Measurements from ENCODE around the gene MAPK8IP2. TPM values are rescaled to one million over a fixed set of nuclear protein-coding genes. Genes with fewer than 3 reads are reported as not detected.

The MAPK8IP2 gene
- total and polyA plus RNA-seq, 10 donors: 0.22 to 2.7 (median 0.73) TPM

DNA sequence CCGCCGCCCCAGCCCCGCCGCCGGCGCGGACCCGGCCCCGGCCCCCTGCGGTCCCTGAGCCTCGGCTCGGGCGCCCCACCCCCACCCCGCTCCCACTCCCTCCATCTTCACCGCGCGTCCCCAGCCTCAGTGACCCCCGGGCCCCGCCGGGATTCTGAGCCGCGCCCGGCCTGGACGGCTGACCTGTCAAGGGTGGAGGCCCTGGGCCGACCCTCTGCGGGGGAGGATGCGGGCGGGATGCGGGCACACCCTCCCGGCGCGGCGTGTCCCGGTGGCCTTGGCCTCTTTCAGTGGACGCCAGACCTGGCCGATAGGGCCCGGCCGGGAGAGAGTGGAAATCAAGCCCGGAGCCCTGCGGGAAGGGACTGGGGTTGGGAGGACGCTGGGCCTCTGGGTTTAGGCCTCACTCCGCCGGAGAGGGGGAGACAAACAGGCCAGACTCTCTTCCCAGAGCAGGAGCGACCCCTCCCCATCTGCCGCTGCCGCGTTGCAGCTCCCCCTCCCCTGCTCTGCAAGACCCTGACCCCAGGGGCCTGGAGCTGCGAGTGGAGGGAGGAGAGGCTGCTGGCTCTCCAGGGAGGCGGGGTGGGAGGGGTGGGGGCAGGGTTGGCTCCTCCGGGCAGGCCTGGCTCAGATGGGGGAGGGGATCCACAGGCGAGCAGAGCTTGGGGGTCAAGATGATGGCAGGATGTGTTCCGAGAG lies 525 bp downstream of the MAPK8IP2 start:
- H3K27me3 ChIP-seq (replicated peaks in 1 of 7): peaks cover 5 to 81% (median 51%) of the 10 kb centered on the region in 7 donors
- peak overlapping the region in 6 of 8 donors; percentile 6 to 71 (median 50) for H3K4me3 ChIP-seq
- H3K36me3 ChIP-seq: peaks cover 0 to 5% (median 0%) of the 10 kb centered on the region in 6 donors
- TF ChIP-seq, protein P1, sequence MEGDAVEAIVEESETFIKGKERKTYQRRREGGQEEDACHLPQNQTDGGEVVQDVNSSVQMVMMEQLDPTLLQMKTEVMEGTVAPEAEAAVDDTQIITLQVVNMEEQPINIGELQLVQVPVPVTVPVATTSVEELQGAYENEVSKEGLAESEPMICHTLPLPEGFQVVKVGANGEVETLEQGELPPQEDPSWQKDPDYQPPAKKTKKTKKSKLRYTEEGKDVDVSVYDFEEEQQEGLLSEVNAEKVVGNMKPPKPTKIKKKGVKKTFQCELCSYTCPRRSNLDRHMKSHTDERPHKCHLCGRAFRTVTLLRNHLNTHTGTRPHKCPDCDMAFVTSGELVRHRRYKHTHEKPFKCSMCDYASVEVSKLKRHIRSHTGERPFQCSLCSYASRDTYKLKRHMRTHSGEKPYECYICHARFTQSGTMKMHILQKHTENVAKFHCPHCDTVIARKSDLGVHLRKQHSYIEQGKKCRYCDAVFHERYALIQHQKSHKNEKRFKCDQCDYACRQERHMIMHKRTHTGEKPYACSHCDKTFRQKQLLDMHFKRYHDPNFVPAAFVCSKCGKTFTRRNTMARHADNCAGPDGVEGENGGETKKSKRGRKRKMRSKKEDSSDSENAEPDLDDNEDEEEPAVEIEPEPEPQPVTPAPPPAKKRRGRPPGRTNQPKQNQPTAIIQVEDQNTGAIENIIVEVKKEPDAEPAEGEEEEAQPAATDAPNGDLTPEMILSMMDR (IDR thresholded peaks at IDR 0.05 in 8 of 11, conservative IDR thresholded peaks at IDR 0.05 in 3 of 11): no peak
- TF ChIP-seq POLR2AphosphoS5 (IDR thresholded peaks at IDR 0.05): peak in 2 of 3 donors; percentile 20 to 71
- TF ChIP-seq POLR2A (IDR thresholded peaks at IDR 0.05): no peak
- H3K27ac ChIP-seq: no peak overlapping the region
- peaks cover 0 to 30% (median 16%) of the 10 kb centered on the region in 6 donors for H3K4me1 ChIP-seq
- peak; percentile 75 for DNase-seq
- 12 to 21% (median 14%) methylated on average over 18 to 52 of the region's 52 CpGs for WGBS, 5 donors
- intact Hi-C loops (cut with DNase I; ENCODE audit: low total_unique reads): no loop called here
- H3K9me3 ChIP-seq: no peaks in the 10 kb centered on the region

DNA sequence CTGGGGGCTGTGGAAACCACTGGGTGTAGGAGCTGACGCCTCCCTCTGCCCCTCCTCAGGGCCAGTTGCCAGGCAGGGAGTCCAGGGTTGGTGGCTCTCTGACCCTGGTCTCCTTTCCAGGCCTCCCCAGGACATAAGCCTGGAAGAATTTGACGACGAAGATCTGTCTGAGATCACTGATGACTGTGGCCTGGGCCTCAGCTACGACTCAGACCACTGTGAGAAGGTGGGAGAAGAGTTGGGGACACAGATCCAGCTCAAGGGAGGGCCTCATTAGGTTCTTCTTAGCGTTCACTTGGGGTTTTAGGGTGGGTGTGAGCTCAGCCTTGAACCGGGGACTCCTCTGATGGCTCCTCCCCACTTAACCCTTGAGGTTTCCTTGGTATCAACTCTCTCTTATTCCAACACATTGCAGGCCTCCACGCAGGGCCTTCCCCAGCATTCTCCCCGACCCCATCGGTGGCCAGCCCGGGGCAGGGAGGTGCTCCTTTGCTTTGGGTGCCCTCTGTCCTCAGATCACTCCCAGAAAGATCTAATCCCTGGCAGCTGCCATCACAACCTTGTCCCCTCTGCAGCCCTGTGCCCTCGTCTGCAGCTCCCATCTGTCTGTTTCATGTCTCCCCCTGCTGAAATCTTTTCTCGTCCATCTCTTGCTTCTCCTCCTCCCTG lies 1.2 kb downstream of the MAPK8IP2 start:
- no peaks in the 10 kb centered on the region for H3K9me3 ChIP-seq
- no peak overlapping the region for H3K27ac ChIP-seq
- H3K36me3 ChIP-seq: peaks cover 0 to 5% (median 0%) of the 10 kb centered on the region in 6 donors
- WGBS, 5 donors: 49 to 64% (median 54%) methylated on average over 11 to 12 of the region's 12 CpGs
- TF ChIP-seq POLR2AphosphoS5 (IDR thresholded peaks at IDR 0.05) (no peak), POLR2A (IDR thresholded peaks at IDR 0.05) (no peak)
- TF ChIP-seq, protein P1 (IDR thresholded peaks at IDR 0.05 in 8 of 11, conservative IDR thresholded peaks at IDR 0.05 in 3 of 11): no peak
- peaks cover 5 to 88% (median 51%) of the 10 kb centered on the region in 7 donors for H3K27me3 ChIP-seq (replicated peaks in 1 of 7)
- peaks cover 0 to 30% (median 16%) of the 10 kb centered on the region in 6 donors for H3K4me1 ChIP-seq
- peak overlapping the region in 1 of 8 donors; percentile 71 for H3K4me3 ChIP-seq
- no peak for DNase-seq
- intact Hi-C loops (cut with DNase I; ENCODE audit: low total_unique reads): no loop called here

DNA sequence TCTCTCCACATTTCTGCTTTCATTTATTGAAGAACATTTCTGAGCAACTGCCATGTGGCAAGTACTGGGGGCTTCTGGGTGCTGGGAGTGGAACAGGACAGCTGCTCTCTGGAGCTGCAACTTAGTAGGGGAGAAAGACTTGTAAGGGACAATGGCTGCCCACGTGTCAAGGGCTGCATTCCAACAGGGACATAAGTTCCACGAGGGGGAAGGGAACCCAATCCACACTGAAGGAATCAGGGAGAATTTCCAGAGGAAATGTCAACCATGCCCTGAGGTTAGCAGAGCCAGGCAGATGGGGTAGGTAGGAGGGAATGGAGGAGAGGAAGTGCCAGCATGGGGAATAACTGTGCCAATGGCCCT lies 1.7 kb downstream of the MAPK8IP2 start:
- Histone ChIP-seq H3K4me3 (no peak overlapping the region), H3K9me3 (no peaks in the 10 kb centered on the region), H3K36me3 (peaks cover 0 to under 1% (median 0%) of the 10 kb centered on the region in 6 donors), H3K4me1 (peaks cover 0 to 30% (median 16%) of the 10 kb centered on the region in 6 donors), H3K27me3 (replicated peaks in 1 of 7) (peaks cover 5 to 93% (median 51%) of the 10 kb centered on the region in 7 donors), H3K27ac (no peak overlapping the region)
- intact Hi-C loops (cut with DNase I; ENCODE audit: low total_unique reads): no loop called here
- TF ChIP-seq, protein P1 (IDR thresholded peaks at IDR 0.05 in 8 of 11, conservative IDR thresholded peaks at IDR 0.05 in 3 of 11): no peak
- TF ChIP-seq POLR2AphosphoS5 (IDR thresholded peaks at IDR 0.05): no peak
- TF ChIP-seq POLR2A (IDR thresholded peaks at IDR 0.05): no peak
- no peak for DNase-seq
- 19 to 48% (median 36%) methylated on average over 2 of the region's 2 CpGs for WGBS, 5 donors

Data from spleen (tissue), 11 donors.